HepG2 (cell line): ENCODE measurements around the gene HMCN2. TPM values are rescaled to one million over a fixed set of nuclear protein-coding genes. Genes with fewer than 3 reads are reported as not detected.

Experiments
- DRAP1 ChIP-seq: IDR thresholded peaks from 2 replicates; pipeline ENCODE4 v1.6.1; 2016; ENCODE audit warnings: missing genetic modification reagents, missing compliant biosample characterization
- GTF2F1 ChIP-seq: fragments of 150-350 bp; IDR thresholded peaks from 2 replicates; pipeline ENCODE4 v1.6.1; 2014; ENCODE audit warnings: low read length
- ZNF12 ChIP-seq: sonication (generic); formaldehyde crosslinking; IDR thresholded peaks from 2 replicates; pipeline ENCODE4 v1.5.0; 2020; ENCODE audit warnings: missing genetic modification reagents
- ZNF367 ChIP-seq: sonication (generic); formaldehyde crosslinking; IDR thresholded peaks from 2 replicates; pipeline ENCODE4 v1.4.0; 2020; ENCODE audit warnings: missing genetic modification reagents, borderline replicate concordance
- ZNF607 ChIP-seq: sonication (generic); formaldehyde crosslinking; IDR thresholded peaks from 2 replicates; pipeline ENCODE4 v1.5.1; 2020; ENCODE audit warnings: missing genetic modification reagents, mild to moderate bottlenecking, borderline replicate concordance
- polyA plus RNA-seq, 8 experiments: library from polyadenylated mRNA; depleted of rRNA in 3 of 8; stranded (reverse) in 7 of 8; unstranded in 1 of 8; fragments of >200 nt; fragmentation: Illumina TruSeq in 4 of 8; extraction: Trizol in 4 of 8; gene quantifications; 2 replicates each; pipeline versions ENCODE4 v1.2.1 to v1.2.3, GENCODE V29; 2011 to 2016; ENCODE audit warnings: low read depth in 4 of 8, missing spikeins in 1 of 8, mixed read lengths in 1 of 8; ENCODE audit not compliant: insufficient read depth in 1 of 8
- total RNA-seq, 5 experiments: library from RNA; depleted of rRNA; stranded (reverse); fragments of >200 nt; fragmentation: Illumina TruSeq; extraction: Trizol; gene quantifications; 2 replicates each; pipeline ENCODE4 v1.2.3, GENCODE V29; 2016; ENCODE audit warnings: low read depth in 1 of 5
- TF ChIP-seq, protein P1 (sequence below): sonication (generic); formaldehyde crosslinking; IDR thresholded peaks from 2 replicates; pipeline ENCODE4 v1.5.1; 2020; ENCODE audit warnings: mild to moderate bottlenecking, missing genetic modification reagents, moderate library complexity
- TF ChIP-seq, protein P2 (sequence below): sonication (generic); formaldehyde crosslinking; IDR thresholded peaks from 2 replicates; pipeline ENCODE4 v1.4.0; 2020; ENCODE audit warnings: mild to moderate bottlenecking, missing genetic modification reagents, borderline replicate concordance
- TF ChIP-seq, protein P3 (sequence below): IDR thresholded peaks from 2 replicates; pipeline ENCODE4 v1.6.1; 2016; ENCODE audit warnings: low read depth, missing genetic modification reagents, missing compliant biosample characterization
- TF ChIP-seq, protein P4 (sequence below): sonication (generic); formaldehyde crosslinking; IDR thresholded peaks from 2 replicates; pipeline ENCODE4 v1.5.1; 2020; ENCODE audit warnings: mild to moderate bottlenecking, missing genetic modification reagents, borderline replicate concordance

The HMCN2 gene
- total and polyA plus RNA-seq, 2 of the 13 experiments (the other 11 are each of a cell fraction or from before 2014, with no cell fraction given): 0.09 TPM; not detected in 1

DNA sequence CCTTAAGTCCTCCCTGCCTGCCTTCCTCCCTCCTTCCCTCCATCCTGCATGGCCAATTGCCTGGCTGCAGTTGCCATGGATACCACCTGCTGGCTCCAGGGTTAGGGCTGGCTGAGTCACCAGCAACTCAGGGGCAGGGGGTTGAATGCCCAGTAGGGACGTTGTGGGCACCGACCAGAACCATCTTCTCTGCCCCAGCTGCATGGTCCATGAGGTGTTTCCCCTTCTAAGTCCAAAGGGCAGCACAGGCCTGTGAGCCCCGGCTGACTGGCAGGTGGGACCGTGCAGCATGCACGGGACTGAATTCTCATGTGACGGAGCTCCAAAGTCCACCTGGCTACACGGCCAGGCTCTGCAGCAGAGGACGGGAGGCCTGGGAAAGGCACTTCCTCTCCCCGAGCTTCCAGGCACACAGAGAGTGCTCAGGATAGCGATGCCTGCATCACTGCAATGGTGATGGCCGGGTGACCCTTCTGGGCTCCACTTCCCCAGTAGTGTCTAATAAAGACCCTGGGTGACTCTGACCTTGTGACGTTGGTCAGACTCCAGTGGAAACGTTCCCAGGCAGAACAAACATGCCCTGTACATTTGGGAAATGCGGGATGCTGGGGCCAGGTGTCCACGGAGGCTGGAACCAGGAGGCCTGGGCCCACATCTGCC is 184.9 kb downstream of the HMCN2 start (continued):
- peak; percentile 81; the same call in 1 of the 2 replicates for TF ChIP-seq ZNF607 (CRISPR knock-in tag)
- TF ChIP-seq, protein P1, sequence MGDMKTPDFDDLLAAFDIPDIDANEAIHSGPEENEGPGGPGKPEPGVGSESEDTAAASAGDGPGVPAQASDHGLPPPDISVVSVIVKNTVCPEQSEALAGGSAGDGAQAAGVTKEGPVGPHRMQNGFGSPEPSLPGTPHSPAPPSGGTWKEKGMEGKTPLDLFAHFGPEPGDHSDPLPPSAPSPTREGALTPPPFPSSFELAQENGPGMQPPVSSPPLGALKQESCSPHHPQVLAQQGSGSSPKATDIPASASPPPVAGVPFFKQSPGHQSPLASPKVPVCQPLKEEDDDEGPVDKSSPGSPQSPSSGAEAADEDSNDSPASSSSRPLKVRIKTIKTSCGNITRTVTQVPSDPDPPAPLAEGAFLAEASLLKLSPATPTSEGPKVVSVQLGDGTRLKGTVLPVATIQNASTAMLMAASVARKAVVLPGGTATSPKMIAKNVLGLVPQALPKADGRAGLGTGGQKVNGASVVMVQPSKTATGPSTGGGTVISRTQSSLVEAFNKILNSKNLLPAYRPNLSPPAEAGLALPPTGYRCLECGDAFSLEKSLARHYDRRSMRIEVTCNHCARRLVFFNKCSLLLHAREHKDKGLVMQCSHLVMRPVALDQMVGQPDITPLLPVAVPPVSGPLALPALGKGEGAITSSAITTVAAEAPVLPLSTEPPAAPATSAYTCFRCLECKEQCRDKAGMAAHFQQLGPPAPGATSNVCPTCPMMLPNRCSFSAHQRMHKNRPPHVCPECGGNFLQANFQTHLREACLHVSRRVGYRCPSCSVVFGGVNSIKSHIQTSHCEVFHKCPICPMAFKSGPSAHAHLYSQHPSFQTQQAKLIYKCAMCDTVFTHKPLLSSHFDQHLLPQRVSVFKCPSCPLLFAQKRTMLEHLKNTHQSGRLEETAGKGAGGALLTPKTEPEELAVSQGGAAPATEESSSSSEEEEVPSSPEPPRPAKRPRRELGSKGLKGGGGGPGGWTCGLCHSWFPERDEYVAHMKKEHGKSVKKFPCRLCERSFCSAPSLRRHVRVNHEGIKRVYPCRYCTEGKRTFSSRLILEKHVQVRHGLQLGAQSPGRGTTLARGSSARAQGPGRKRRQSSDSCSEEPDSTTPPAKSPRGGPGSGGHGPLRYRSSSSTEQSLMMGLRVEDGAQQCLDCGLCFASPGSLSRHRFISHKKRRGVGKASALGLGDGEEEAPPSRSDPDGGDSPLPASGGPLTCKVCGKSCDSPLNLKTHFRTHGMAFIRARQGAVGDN (CRISPR knock-in tag): peak; percentile 99
- TF ChIP-seq ZNF12: peak; percentile 84
- TF ChIP-seq, protein P2, sequence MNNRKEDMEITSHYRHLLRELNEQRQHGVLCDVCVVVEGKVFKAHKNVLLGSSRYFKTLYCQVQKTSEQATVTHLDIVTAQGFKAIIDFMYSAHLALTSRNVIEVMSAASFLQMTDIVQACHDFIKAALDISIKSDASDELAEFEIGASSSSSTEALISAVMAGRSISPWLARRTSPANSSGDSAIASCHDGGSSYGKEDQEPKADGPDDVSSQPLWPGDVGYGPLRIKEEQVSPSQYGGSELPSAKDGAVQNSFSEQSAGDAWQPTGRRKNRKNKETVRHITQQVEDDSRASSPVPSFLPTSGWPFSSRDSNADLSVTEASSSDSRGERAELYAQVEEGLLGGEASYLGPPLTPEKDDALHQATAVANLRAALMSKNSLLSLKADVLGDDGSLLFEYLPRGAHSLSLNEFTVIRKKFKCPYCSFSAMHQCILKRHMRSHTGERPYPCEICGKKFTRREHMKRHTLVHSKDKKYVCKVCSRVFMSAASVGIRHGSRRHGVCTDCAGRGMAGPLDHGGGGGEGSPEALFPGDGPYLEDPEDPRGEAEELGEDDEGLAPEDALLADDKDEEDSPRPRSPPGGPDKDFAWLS: no peak
- TF ChIP-seq, protein P3, sequence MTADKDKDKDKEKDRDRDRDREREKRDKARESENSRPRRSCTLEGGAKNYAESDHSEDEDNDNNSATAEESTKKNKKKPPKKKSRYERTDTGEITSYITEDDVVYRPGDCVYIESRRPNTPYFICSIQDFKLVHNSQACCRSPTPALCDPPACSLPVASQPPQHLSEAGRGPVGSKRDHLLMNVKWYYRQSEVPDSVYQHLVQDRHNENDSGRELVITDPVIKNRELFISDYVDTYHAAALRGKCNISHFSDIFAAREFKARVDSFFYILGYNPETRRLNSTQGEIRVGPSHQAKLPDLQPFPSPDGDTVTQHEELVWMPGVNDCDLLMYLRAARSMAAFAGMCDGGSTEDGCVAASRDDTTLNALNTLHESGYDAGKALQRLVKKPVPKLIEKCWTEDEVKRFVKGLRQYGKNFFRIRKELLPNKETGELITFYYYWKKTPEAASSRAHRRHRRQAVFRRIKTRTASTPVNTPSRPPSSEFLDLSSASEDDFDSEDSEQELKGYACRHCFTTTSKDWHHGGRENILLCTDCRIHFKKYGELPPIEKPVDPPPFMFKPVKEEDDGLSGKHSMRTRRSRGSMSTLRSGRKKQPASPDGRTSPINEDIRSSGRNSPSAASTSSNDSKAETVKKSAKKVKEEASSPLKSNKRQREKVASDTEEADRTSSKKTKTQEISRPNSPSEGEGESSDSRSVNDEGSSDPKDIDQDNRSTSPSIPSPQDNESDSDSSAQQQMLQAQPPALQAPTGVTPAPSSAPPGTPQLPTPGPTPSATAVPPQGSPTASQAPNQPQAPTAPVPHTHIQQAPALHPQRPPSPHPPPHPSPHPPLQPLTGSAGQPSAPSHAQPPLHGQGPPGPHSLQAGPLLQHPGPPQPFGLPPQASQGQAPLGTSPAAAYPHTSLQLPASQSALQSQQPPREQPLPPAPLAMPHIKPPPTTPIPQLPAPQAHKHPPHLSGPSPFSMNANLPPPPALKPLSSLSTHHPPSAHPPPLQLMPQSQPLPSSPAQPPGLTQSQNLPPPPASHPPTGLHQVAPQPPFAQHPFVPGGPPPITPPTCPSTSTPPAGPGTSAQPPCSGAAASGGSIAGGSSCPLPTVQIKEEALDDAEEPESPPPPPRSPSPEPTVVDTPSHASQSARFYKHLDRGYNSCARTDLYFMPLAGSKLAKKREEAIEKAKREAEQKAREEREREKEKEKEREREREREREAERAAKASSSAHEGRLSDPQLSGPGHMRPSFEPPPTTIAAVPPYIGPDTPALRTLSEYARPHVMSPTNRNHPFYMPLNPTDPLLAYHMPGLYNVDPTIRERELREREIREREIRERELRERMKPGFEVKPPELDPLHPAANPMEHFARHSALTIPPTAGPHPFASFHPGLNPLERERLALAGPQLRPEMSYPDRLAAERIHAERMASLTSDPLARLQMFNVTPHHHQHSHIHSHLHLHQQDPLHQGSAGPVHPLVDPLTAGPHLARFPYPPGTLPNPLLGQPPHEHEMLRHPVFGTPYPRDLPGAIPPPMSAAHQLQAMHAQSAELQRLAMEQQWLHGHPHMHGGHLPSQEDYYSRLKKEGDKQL (CRISPR knock-in tag): peak; percentile 78
- peak; percentile 50; the same call in 1 of the 2 replicates for TF ChIP-seq DRAP1 (CRISPR knock-in tag)
- TF ChIP-seq, protein P4, sequence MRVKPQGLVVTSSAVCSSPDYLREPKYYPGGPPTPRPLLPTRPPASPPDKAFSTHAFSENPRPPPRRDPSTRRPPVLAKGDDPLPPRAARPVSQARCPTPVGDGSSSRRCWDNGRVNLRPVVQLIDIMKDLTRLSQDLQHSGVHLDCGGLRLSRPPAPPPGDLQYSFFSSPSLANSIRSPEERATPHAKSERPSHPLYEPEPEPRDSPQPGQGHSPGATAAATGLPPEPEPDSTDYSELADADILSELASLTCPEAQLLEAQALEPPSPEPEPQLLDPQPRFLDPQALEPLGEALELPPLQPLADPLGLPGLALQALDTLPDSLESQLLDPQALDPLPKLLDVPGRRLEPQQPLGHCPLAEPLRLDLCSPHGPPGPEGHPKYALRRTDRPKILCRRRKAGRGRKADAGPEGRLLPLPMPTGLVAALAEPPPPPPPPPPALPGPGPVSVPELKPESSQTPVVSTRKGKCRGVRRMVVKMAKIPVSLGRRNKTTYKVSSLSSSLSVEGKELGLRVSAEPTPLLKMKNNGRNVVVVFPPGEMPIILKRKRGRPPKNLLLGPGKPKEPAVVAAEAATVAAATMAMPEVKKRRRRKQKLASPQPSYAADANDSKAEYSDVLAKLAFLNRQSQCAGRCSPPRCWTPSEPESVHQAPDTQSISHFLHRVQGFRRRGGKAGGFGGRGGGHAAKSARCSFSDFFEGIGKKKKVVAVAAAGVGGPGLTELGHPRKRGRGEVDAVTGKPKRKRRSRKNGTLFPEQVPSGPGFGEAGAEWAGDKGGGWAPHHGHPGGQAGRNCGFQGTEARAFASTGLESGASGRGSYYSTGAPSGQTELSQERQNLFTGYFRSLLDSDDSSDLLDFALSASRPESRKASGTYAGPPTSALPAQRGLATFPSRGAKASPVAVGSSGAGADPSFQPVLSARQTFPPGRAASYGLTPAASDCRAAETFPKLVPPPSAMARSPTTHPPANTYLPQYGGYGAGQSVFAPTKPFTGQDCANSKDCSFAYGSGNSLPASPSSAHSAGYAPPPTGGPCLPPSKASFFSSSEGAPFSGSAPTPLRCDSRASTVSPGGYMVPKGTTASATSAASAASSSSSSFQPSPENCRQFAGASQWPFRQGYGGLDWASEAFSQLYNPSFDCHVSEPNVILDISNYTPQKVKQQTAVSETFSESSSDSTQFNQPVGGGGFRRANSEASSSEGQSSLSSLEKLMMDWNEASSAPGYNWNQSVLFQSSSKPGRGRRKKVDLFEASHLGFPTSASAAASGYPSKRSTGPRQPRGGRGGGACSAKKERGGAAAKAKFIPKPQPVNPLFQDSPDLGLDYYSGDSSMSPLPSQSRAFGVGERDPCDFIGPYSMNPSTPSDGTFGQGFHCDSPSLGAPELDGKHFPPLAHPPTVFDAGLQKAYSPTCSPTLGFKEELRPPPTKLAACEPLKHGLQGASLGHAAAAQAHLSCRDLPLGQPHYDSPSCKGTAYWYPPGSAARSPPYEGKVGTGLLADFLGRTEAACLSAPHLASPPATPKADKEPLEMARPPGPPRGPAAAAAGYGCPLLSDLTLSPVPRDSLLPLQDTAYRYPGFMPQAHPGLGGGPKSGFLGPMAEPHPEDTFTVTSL (CRISPR knock-in tag): peak; percentile 53; the same call in 1 of the 2 replicates
- 0 out of 2 replicates have a peak, but pooled peaks have one; percentile 49 for TF ChIP-seq ZNF367
- TF ChIP-seq GTF2F1: no peak
